GM12891 (cell line): ENCODE measurements around the gene AMER3.

Source experiments
- PAX5 ChIP-seq: IDR thresholded peaks from 2 replicates; pipeline ENCODE4 v1.6.1; 2011; ENCODE audit warnings: low read length, moderate library complexity, mild to moderate bottlenecking; ENCODE audit not compliant: insufficient read depth, severe bottlenecking
- POLR2A ChIP-seq: IDR thresholded peaks from 2 replicates; pipeline ENCODE4 v1.6.1; 2011; ENCODE audit warnings: low read depth, low read length, control low read depth
- POLR2AphosphoS5 ChIP-seq: IDR thresholded peaks from 2 replicates; pipeline ENCODE4 v1.6.1; 2011; ENCODE audit warnings: low read depth, low read length, control low read depth
- SPI1 ChIP-seq: IDR thresholded peaks from 2 replicates; pipeline ENCODE4 v1.6.1; 2011; ENCODE audit warnings: low read depth, low read length, control low read depth
- TAF1 ChIP-seq: IDR thresholded peaks from 2 replicates; pipeline ENCODE4 v1.6.1; 2011; ENCODE audit warnings: low read depth, low read length, control low read depth

GRCh38 chr2:130756053-130756873, 923 bp downstream of the AMER3 start:
- TF ChIP-seq TAF1 (no peak), SPI1 (no peak), POLR2A (no peak), POLR2AphosphoS5 (no peak), PAX5 (no peak)
